Transverse colon (tissue), 4 donors: ENCODE data around the gene KRTAP1-5. TPM values are rescaled to one million over a fixed set of nuclear protein-coding genes. Genes with fewer than 3 reads are reported as not detected.

Source experiments
- DNase-seq: peaks from one replicate; pipeline ENCODE4 v3.0.0-alpha.2; 2019
- H3K27ac ChIP-seq, 4 donors: fragments of 200-600 bp; sonication (generic); 2 replicates each; pipeline ENCODE4 v1.5.1; 2016 to 2018; ENCODE audit warnings: inconsistent platforms in 4 of 4
- H3K27me3 ChIP-seq: fragments of 200-600 bp; sonication (generic); 2 replicates; pipeline ENCODE4 v1.5.1; 2017; ENCODE audit warnings: inconsistent platforms
- H3K36me3 ChIP-seq, 4 donors: fragments of 200-600 bp; sonication (generic); 2 replicates each; pipeline ENCODE4 v1.5.1; 2017 to 2019; ENCODE audit warnings: inconsistent platforms in 4 of 4
- H3K4me1 ChIP-seq, 4 donors: fragments of 200-600 bp; sonication (generic); 2 replicates each; pipeline ENCODE4 v1.5.1; 2017 to 2020; ENCODE audit warnings: inconsistent platforms in 4 of 4
- H3K4me3 ChIP-seq, 4 donors: fragments of 200-600 bp; sonication (generic); 1 replicate in 1 of 4; 2 replicates in 3 of 4; pipeline versions ENCODE4 v1.5.1 to v1.6.1; 2017 to 2019; ENCODE audit warnings: inconsistent platforms in 4 of 4
- H3K9me3 ChIP-seq, 2 donors: fragments of 200-600 bp; sonication (generic); 2 replicates each; pipeline ENCODE4 v1.5.1; 2017 to 2019; ENCODE audit warnings: inconsistent platforms in 2 of 2
- EP300 ChIP-seq: sonication (generic); formaldehyde crosslinking; IDR thresholded peaks from one replicate; pipeline ENCODE4 v1.6.1; 2017; ENCODE audit warnings: antibody characterized with exemption, low read depth
- POLR2A ChIP-seq: fragments of 450-650 bp; IDR thresholded peaks from one replicate; pipeline ENCODE4 v1.6.1; 2016; ENCODE audit warnings: antibody characterized with exemption, mild to moderate bottlenecking, moderate library complexity
- POLR2AphosphoS5 ChIP-seq, 3 donors: sonication (generic); formaldehyde crosslinking; IDR thresholded peaks; one replicate each; pipeline ENCODE4 v1.6.1; 2016; ENCODE audit warnings: antibody characterized with exemption in 3 of 3
- WGBS, 2 donors: methylation state at CpG; one replicate each; pipeline ENCODE4 v1.1.5; 2018; ENCODE audit warnings: low coverage in 1 of 2; 5-methylcytosine and 5-hydroxymethylcytosine counted together
- in situ Hi-C, 4 donors: fragments of 200-750 bp; cut with MboI; loops; one replicate each; pipeline versions ENCODE4 v1.15.0 to v1.15.1; 2017; ENCODE audit warnings: low sequenced_read_pairs in 3 of 4, low pct_ligation_motif_present in 1 of 4, low pct_unique_long_range_greater_than_20kb in 1 of 4
- intact Hi-C: fragments of 100-400 bp; cut with DNase I; formaldehyde crosslinking; loops from one replicate; pipeline ENCODE4 v1.15.1; 2023; ENCODE audit warnings: low total_unique reads
- total RNA-seq, 4 donors: library from RNA; depleted of rRNA; stranded (reverse); fragments of >200 nt; gene quantifications; one replicate each; pipeline ENCODE4 v1.1.0, GENCODE V29; 2016
- TF ChIP-seq, protein P1 (sequence below), 5 experiments: fragments of 200-600 bp in 3 of 5; fragments of 450-650 bp in 2 of 5; sonication (generic) in 3 of 5; IDR thresholded peaks; 1 replicate in 2 of 5; 2 replicates in 3 of 5; pipeline ENCODE4 v1.5.1; 2016 to 2017; ENCODE audit warnings: antibody characterized with exemption in 5 of 5, inconsistent platforms in 3 of 5, mild to moderate bottlenecking in 2 of 5, moderate library complexity in 1 of 5

The KRTAP1-5 gene
- total RNA-seq, 4 donors from 2014 or later = not detected

DNA sequence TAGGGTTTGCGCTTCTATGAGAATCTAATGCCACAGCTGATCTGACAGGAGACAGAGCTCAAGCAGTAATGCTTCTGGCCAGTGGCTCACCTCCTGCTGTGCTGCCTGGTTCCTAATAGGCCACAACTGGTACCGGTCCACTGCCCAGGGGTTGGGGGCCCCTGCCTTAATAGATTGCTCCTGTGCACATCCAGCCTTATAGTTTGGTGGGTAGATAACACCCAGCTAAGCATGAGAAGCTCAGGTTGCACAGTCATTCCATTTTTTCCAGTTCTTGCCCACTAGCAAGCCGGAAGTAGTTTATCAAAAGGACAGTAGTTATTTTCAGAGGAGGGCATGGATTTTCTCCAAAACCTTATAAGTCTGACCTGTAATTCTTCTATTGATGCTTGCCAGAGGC, 7.6 kb downstream of the KRTAP1-5 start:
- Histone ChIP-seq H3K9me3 (no peaks in the 10 kb centered on the region), H3K27me3 (no peaks in the 10 kb centered on the region), H3K27ac (no peak overlapping the region), H3K4me3 (no peak overlapping the region), H3K4me1 (no peaks in the 10 kb centered on the region), H3K36me3 (no peaks in the 10 kb centered on the region)
- 97 to 100% methylated on average over 1 to 3 of the region's 3 CpGs for WGBS, 2 donors
- intact Hi-C loops (no loop called here), in situ Hi-C loops (no loop called here)
- no peak for TF ChIP-seq EP300
- TF ChIP-seq POLR2AphosphoS5 (IDR thresholded peaks at IDR 0.05) = no peak
- no peak for TF ChIP-seq POLR2A
- TF ChIP-seq, protein P1, sequence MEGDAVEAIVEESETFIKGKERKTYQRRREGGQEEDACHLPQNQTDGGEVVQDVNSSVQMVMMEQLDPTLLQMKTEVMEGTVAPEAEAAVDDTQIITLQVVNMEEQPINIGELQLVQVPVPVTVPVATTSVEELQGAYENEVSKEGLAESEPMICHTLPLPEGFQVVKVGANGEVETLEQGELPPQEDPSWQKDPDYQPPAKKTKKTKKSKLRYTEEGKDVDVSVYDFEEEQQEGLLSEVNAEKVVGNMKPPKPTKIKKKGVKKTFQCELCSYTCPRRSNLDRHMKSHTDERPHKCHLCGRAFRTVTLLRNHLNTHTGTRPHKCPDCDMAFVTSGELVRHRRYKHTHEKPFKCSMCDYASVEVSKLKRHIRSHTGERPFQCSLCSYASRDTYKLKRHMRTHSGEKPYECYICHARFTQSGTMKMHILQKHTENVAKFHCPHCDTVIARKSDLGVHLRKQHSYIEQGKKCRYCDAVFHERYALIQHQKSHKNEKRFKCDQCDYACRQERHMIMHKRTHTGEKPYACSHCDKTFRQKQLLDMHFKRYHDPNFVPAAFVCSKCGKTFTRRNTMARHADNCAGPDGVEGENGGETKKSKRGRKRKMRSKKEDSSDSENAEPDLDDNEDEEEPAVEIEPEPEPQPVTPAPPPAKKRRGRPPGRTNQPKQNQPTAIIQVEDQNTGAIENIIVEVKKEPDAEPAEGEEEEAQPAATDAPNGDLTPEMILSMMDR (IDR thresholded peaks at IDR 0.05) = no peak
- DNase-seq = no peak

DNA sequence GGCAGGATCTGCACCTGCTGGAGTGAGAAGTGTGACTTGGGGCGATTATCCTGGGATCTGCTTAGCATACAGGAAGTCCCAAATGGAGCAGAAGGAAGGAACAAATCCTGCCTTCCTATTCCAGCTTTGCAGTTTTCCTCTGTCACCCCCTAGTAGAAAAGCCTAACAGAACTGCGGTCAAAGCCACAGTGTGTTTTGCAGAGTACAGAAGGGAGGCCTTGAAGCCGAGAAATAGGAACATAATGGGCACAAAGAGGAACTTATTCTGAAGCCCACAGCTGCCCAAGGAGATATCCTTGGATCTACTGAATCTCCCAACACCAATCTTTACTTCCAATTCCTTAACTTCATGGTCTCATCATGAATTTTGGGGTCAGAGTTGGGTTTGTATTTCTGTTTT, 8.5 kb downstream of the KRTAP1-5 start:
- no peaks in the 10 kb centered on the region for H3K4me1 ChIP-seq
- H3K4me3 ChIP-seq = no peak overlapping the region
- WGBS, 2 donors = 43 to 78% methylated on average over 1 to 3 of the region's 3 CpGs
- no peak overlapping the region for H3K27ac ChIP-seq
- no peak for DNase-seq
- in situ Hi-C loops = no loop called here
- intact Hi-C loops = no loop called here
- no peaks in the 10 kb centered on the region for H3K36me3 ChIP-seq
- TF ChIP-seq EP300 (no peak), POLR2A (no peak), POLR2AphosphoS5 (IDR thresholded peaks at IDR 0.05) (no peak)
- H3K27me3 ChIP-seq = no peaks in the 10 kb centered on the region
- no peaks in the 10 kb centered on the region for H3K9me3 ChIP-seq

DNA sequence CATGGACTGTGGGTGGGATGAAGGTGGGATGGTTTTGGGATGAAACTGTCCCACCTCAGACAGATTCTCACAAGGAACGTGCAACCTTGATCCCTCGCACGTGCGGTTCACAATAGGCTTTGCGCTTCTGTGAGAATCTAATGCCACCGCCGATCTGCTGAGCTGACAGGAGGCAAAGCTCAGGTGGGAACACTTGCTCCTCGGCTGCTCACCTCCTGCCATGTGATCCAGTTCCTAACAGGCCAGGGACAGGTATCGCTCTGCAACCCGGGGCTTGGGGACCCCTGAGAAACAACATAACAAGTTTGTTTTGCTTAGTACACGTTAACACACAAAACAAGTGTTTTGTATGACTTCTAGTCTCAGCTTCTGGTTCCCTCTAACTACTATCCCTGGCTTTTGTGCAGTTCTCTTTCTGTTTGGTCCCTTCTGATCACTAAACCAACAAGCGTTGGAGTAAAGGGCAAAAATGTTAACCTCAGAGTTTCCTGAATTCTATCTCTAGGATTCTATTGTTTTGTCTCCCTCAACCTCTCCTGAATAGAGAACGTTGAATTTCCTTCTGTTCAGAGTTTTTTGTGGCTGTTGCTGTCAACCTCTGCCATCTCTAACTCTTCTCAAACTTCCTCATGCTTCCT, 10.3 kb downstream of the KRTAP1-5 start:
- Histone ChIP-seq H3K4me3 (no peak overlapping the region), H3K4me1 (no peaks in the 10 kb centered on the region), H3K27me3 (no peaks in the 10 kb centered on the region), H3K9me3 (no peaks in the 10 kb centered on the region), H3K36me3 (no peaks in the 10 kb centered on the region), H3K27ac (no peak overlapping the region)
- no peak for DNase-seq
- TF ChIP-seq, protein P1 (IDR thresholded peaks at IDR 0.05) = no peak
- no peak for TF ChIP-seq POLR2A
- TF ChIP-seq POLR2AphosphoS5 (IDR thresholded peaks at IDR 0.05) = no peak
- no peak for TF ChIP-seq EP300
- intact Hi-C loops = no loop called here
- in situ Hi-C loops = no loop called here
- 41 to 85% methylated on average over 2 to 13 of the region's 13 CpGs for WGBS, 2 donors

DNA sequence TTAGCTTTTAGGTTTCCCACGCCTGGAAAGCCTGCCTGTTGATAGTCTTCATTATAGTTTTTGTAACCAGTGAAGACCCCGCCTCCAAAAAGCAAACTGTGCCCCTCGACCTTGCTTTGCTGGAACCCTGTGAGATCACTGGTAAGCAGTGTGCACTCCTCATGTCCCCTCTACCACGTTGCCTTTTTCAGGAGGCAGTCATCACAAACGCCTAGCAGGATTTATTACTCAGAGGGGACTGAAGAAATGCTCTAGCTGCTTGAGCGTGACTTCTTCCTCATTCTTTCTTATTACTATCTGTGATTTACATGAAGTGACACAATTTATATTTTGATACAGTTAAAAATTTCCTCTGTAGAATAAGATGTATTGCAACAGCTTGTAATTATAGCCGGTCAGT, 11.6 kb downstream of the KRTAP1-5 start:
- intact Hi-C loops (no loop called here), in situ Hi-C loops (no loop called here)
- Histone ChIP-seq H3K4me1 (no peaks in the 10 kb centered on the region), H3K4me3 (no peak overlapping the region), H3K9me3 (no peaks in the 10 kb centered on the region), H3K27me3 (no peaks in the 10 kb centered on the region), H3K36me3 (no peaks in the 10 kb centered on the region), H3K27ac (no peak overlapping the region)
- TF ChIP-seq POLR2A = no peak
- TF ChIP-seq, protein P1 (IDR thresholded peaks at IDR 0.05) = no peak
- TF ChIP-seq EP300 = no peak
- no peak for TF ChIP-seq POLR2AphosphoS5 (IDR thresholded peaks at IDR 0.05)
- WGBS, 2 donors = 70 to 77% methylated on average over 4 to 7 of the region's 7 CpGs
- no peak for DNase-seq

DNA sequence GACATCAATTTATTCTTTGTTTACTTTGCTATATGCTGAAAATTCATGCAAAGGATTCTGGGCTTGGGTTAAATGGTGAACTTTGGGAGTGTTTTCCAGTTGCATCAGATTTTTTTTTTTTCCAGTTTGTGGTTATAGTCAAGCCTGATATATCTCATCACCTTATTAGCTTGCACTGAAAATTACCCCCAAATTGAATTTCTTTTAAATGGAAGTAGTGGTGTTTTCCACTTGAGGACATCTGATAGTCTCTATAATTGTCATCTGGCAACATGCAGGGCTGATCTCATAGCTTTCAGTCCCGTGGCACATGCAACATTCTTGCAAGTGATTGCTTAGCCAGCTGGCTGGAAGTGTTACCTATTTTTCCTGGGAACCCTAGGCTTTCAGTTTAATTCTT, 13.4 kb downstream of the KRTAP1-5 start:
- H3K9me3 ChIP-seq = no peaks in the 10 kb centered on the region
- H3K36me3 ChIP-seq = no peaks in the 10 kb centered on the region
- H3K4me1 ChIP-seq = no peaks in the 10 kb centered on the region
- H3K4me3 ChIP-seq = no peak overlapping the region
- no peak overlapping the region for H3K27ac ChIP-seq
- WGBS, 2 donors = 13 to 20% methylated on average over 1 of the region's 1 CpG
- no peak for DNase-seq
- TF ChIP-seq EP300 (no peak), POLR2AphosphoS5 (IDR thresholded peaks at IDR 0.05) (no peak), POLR2A (no peak)
- TF ChIP-seq, protein P1 (IDR thresholded peaks at IDR 0.05) = no peak
- no peaks in the 10 kb centered on the region for H3K27me3 ChIP-seq
- in situ Hi-C loops (no loop called here), intact Hi-C loops (no loop called here)
